ENCODE measurements around the gene SLC5A6.
"Not testable (repeated sequence)": the region's sequence is repeated elsewhere in the genome, so short reads cannot be mapped to it uniquely, and the experiment has no call there.

The SLC5A6 gene

GRCh38 chr2:27203741-27204140 is 8.3 kb downstream of the SLC5A6 start:
- DNase-seq = no peak

- DNase-seq = peak; percentile 70
Observed at GRCh38 chr2:27202854-27203253, 9.2 kb downstream of the SLC5A6 start.

GRCh38 chr2:27201675-27202074 is 10.4 kb downstream of the SLC5A6 start:
- no peak for DNase-seq

- no peak for DNase-seq
Observed at GRCh38 chr2:27199241-27199640, 12.8 kb downstream of the SLC5A6 start.

- DNase-seq = no peak
Observed at GRCh38 chr2:27198627-27199026, 13.4 kb downstream of the SLC5A6 start.

GRCh38 chr2:27198068-27198467 is 14.0 kb downstream of the SLC5A6 start:
- DNase-seq = not testable (repeated sequence)

GRCh38 chr2:27195799-27196198 is 16.3 kb downstream of the SLC5A6 start:
- not testable (repeated sequence) for DNase-seq

GRCh38 chr2:27194538-27195354 is 17.3 kb downstream of the SLC5A6 start:
- DNase-seq = no peak

- peak; percentile 82 for DNase-seq
Observed at GRCh38 chr2:27191070-27191829, 20.8 kb downstream of the SLC5A6 start.

GRCh38 chr2:27189989-27190388 is 22.1 kb downstream of the SLC5A6 start:
- no peak for DNase-seq

- peak; percentile 51 for DNase-seq
Observed at GRCh38 chr2:27186613-27187345, 25.3 kb downstream of the SLC5A6 start.

GRCh38 chr2:27185331-27186026 is 26.6 kb downstream of the SLC5A6 start:
- peak; percentile 96 for DNase-seq

GRCh38 chr2:27184115-27184514 is 28.0 kb downstream of the SLC5A6 start:
- DNase-seq = peak; percentile 64

- DNase-seq = no peak
Observed at GRCh38 chr2:27182346-27182745, 29.7 kb downstream of the SLC5A6 start.

- no peak for DNase-seq
Observed at GRCh38 chr2:27179344-27180000, 32.6 kb downstream of the SLC5A6 start.

- DNase-seq = no peak
Observed at GRCh38 chr2:27178469-27178868, 33.6 kb downstream of the SLC5A6 start.

- DNase-seq = no peak
Observed at GRCh38 chr2:27177441-27178351, 34.4 kb downstream of the SLC5A6 start.

GRCh38 chr2:27175781-27176180 is 36.3 kb downstream of the SLC5A6 start:
- not testable (repeated sequence) for DNase-seq

- DNase-seq = no peak
Observed at GRCh38 chr2:27175330-27175729, 36.7 kb downstream of the SLC5A6 start.

- DNase-seq = peak; percentile 51
Observed at GRCh38 chr2:27174638-27175037, 37.4 kb downstream of the SLC5A6 start.

- peak; percentile 18 for DNase-seq
Observed at GRCh38 chr2:27171351-27171848, 40.7 kb downstream of the SLC5A6 start.
